GM12878 (cell line): ENCODE results near the gene SSH2. TPM values are rescaled to one million over a fixed set of nuclear protein-coding genes. Genes with fewer than 3 reads are reported as not detected.
A peak's percentile ranks its signal among the peaks of the same experiment; 100 is the strongest.

Experiments
- ATAC-seq: fragments of 200-7000 bp; cut with Tn5 transposase; 3 replicates; pipeline ENCODE4 v1.9.1; 2020; ENCODE audit warnings: mild to moderate bottlenecking, moderate library complexity
- BruUV-seq: library from RNA; stranded (reverse); fragments of 400-500 nt; replicated peaks from 2 replicates; lab custom pipeline; 2021; lab: Mats Ljungman, UMichigan
- CTCF ChIA-PET: fragments of 300-600 bp; sonication (Branson Sonifier 250); formaldehyde crosslinking; extraction: SDS; loops from one replicate; lab custom pipeline; 2021; ENCODE audit warnings: inconsistent platforms; lab: Yijun Ruan, JAX
- POLR2A ChIA-PET: fragments of 350-600 bp; formaldehyde crosslinking; extraction: SDS; loops from one replicate; lab custom pipeline; 2021; ENCODE audit warnings: inconsistent platforms; lab: Charles Lee
- RAD21 ChIA-PET: fragments of 300-600 bp; sonication (Branson Sonifier 250); formaldehyde crosslinking; loops from one replicate; lab custom pipeline; 2023; ENCODE audit warnings: antibody characterized with exemption; ENCODE audit not compliant: unreplicated experiment; lab: Charles Lee
- SMC1A ChIA-PET: fragments of 300-600 bp; sonication (Branson Sonifier 250); formaldehyde crosslinking; loops from one replicate; lab custom pipeline; 2023; ENCODE audit not compliant: unreplicated experiment, uncharacterized antibody; lab: Charles Lee
- DNase-seq: peaks from one replicate; pipeline ENCODE4 v3.0.0-alpha.2; 2011; ENCODE audit warnings: low read depth, low spot score
- FAIRE-seq: peaks from 3 replicates; lab custom pipeline; 2011; peaks lifted over from hg19 to GRCh38; lab: Jason Lieb, UNC
- H2AFZ ChIP-seq: 2 replicates; pipeline ENCODE4 v1.6.0; 2011; ENCODE audit warnings: low read depth, low read length, control low read depth; ENCODE audit not compliant: control insufficient read depth
- H3K27ac ChIP-seq: 2 replicates; pipeline ENCODE4 v1.5.1; 2011; ENCODE audit warnings: control low read depth; ENCODE audit not compliant: control insufficient read depth, insufficient read depth
- H3K27me3 ChIP-seq, 2 experiments: replicated peaks in 1 of 2; 2 replicates each; pipeline versions ENCODE4 v1.6.0 to v1.6.1; 2011; ENCODE audit warnings: low read length in 1 of 2; ENCODE audit not compliant: control insufficient read depth in 2 of 2, insufficient read depth in 2 of 2
- H3K36me3 ChIP-seq, 2 experiments: 2 replicates each; pipeline ENCODE4 v1.5.1; 2011; ENCODE audit warnings: low read length in 1 of 2; ENCODE audit not compliant: control insufficient read depth in 2 of 2, insufficient read depth in 2 of 2
- H3K4me1 ChIP-seq: 2 replicates; pipeline ENCODE4 v1.6.1; 2011; ENCODE audit warnings: mild to moderate bottlenecking, low read length, moderate library complexity, mixed read lengths; ENCODE audit not compliant: control insufficient read depth, insufficient read depth
- H3K4me2 ChIP-seq: 2 replicates; pipeline ENCODE4 v1.6.0; 2011; ENCODE audit warnings: control low read depth; ENCODE audit not compliant: control insufficient read depth, insufficient read depth
- H3K4me3 ChIP-seq: fragments of 200-600 bp; sonication (generic); 2 replicates; pipeline ENCODE4 v1.5.1; 2016
- H3K79me2 ChIP-seq: 2 replicates; pipeline ENCODE4 v1.6.0; 2011; ENCODE audit warnings: low read length; ENCODE audit not compliant: control insufficient read depth, insufficient read depth
- H3K9ac ChIP-seq: 2 replicates; pipeline ENCODE4 v1.8.0; 2011; ENCODE audit warnings: low read length, control low read depth, mixed read lengths; ENCODE audit not compliant: control insufficient read depth, insufficient read depth
- H3K9me3 ChIP-seq: replicated peaks from 3 replicates; pipeline ENCODE4 v1.5.1; 2011; ENCODE audit warnings: mild to moderate bottlenecking, low read length; ENCODE audit not compliant: control insufficient read depth, insufficient read depth
- H4K20me1 ChIP-seq: 2 replicates; pipeline ENCODE4 v1.6.0; 2011; ENCODE audit not compliant: control insufficient read depth, insufficient read depth
- BRCA1 ChIP-seq: IDR thresholded peaks from 2 replicates; pipeline ENCODE4 v1.6.1; 2011; ENCODE audit warnings: low read depth, low read length, improper control_type of control experiment
- CTCF ChIP-seq, 3 experiments: IDR thresholded peaks in 2 of 3; conservative IDR thresholded peaks in 1 of 3; 2 replicates each; pipeline ENCODE4 v1.5.1; 2011; ENCODE audit warnings: low read depth in 3 of 3, low read length in 3 of 3, mild to moderate bottlenecking in 3 of 3, control low read depth in 2 of 3, moderate library complexity in 2 of 3, inconsistent platforms in 1 of 3, mixed read lengths in 1 of 3; ENCODE audit not compliant: control insufficient read depth in 2 of 3, insufficient read depth in 1 of 3; ENCODE audit errors: extremely low read depth in 1 of 3
- PAX8 ChIP-seq: fragments of 450-650 bp; IDR thresholded peaks from 2 replicates; pipeline ENCODE4 v1.6.1; 2017; ENCODE audit warnings: mild to moderate bottlenecking, moderate library complexity
- RAD21 ChIP-seq: IDR thresholded peaks from 2 replicates; pipeline ENCODE4 v1.6.1; 2011; ENCODE audit warnings: mild to moderate bottlenecking, low read depth, low read length, moderate library complexity; ENCODE audit not compliant: insufficient read depth
- RAD51 ChIP-seq: fragments of 450-650 bp; IDR thresholded peaks from 2 replicates; pipeline ENCODE4 v1.6.1; 2016; ENCODE audit warnings: moderate library complexity, mild to moderate bottlenecking, inconsistent platforms
- in situ Hi-C: fragments of 300-500 bp; cut with MboI; formaldehyde crosslinking; loops from 9 replicates; pipeline ENCODE4 v1.14.3; 2018; ENCODE audit warnings: mixed read lengths
- intact Hi-C: fragments of 100-400 bp; cut with micrococcal nuclease; formaldehyde crosslinking; loops from one replicate; pipeline ENCODE4 v1.14.2; 2022; ENCODE audit not compliant: unreplicated experiment
- polyA plus RNA-seq, 11 experiments: library from polyadenylated mRNA; depleted of rRNA in 4 of 11; unstranded in 6 of 11; stranded (reverse) in 5 of 11; fragments of >200 nt; fragmentation: Nextera tagmentation in 4 of 11; fragmentation: Illumina TruSeq in 1 of 11; extraction: Ambion mirVana in 4 of 11; extraction: Trizol in 1 of 11; gene quantifications; 1 replicate in 1 of 11; 2 replicates in 10 of 11; pipeline versions ENCODE4 v1.2.1 to v1.2.3, GENCODE V29; 2011 to 2016; ENCODE audit warnings: inconsistent platforms in 2 of 11, missing spikeins in 2 of 11, low read depth in 1 of 11
- total RNA-seq, 4 experiments: library from RNA; depleted of rRNA in 3 of 4; stranded (reverse); fragments of >200 nt in 3 of 4; fragmentation: Illumina TruSeq in 1 of 4; extraction: Trizol in 1 of 4; gene quantifications; 2 replicates each; pipeline versions ENCODE4 v1.2.1 to v1.2.3, GENCODE V29; 2013 to 2021

Gene SSH2
- total and polyA plus RNA-seq, 10 of the 15 experiments (the other 5 are each of a cell fraction or from before 2014, with no cell fraction given): 9.3 to 65.9 (median 34.0) TPM

GRCh38 chr17:29619251-29619650, 310.8 kb downstream of the SSH2 start:
- Histone ChIP-seq H2AFZ (no peak overlapping the region), H3K4me2 (no peak overlapping the region), H3K9me3 (no peaks in the 10 kb centered on the region; the same call in 2 of the 3 replicates), H3K4me3 (no peak overlapping the region), H3K27me3 (peaks cover 4 to 6% of the 10 kb centered on the region in 2 experiments; a peak in 3 of 4 replicates), H4K20me1 (peaks cover 3% of the 10 kb centered on the region; the same call in 1 of the 2 replicates), H3K9ac (no peak overlapping the region), H3K4me1 (peaks cover 37% of the 10 kb centered on the region), H3K79me2 (no peaks in the 10 kb centered on the region), H3K27ac (no peak overlapping the region), H3K36me3 (no peaks in the 10 kb centered on the region)
- intact Hi-C loops: loop anchor here (10.0 kb wide), 2 partner anchors 84 to 316 kb away; partner anchors contain the start of gene SSH2
- CTCF ChIA-PET: interaction anchor here (1.9 to 7.1 kb wide), 9 partner anchors 19 to 402 kb away, joined by 5 to 114 read pairs (median 28); partner anchors contain the start of genes ANKRD13B and SSH2
- FAIRE-seq (no peak), ATAC-seq (no peak), DNase-seq (no peak)
- POLR2A ChIA-PET: interaction anchor here (0.5 kb wide), 2 partner anchors 62 to 212 kb away, joined by 3 read pairs; no protein-coding TSS in a partner anchor
- no peak for TF ChIP-seq PAX8
- TF ChIP-seq RAD21: no peak
- no peak for TF ChIP-seq RAD51
- no peak for TF ChIP-seq BRCA1
- peak; percentile 18 to 41 (median 33); a peak in 3 of 6 replicates for TF ChIP-seq CTCF (IDR thresholded peaks at IDR 0.05 in 2 of 3, conservative IDR thresholded peaks at IDR 0.05 in 1 of 3; ENCODE audit: control insufficient read depth in 2 of 3, extremely low read depth in 1 of 3, insufficient read depth in 1 of 3, low read depth in 3 of 3, low read length in 3 of 3)
- in situ Hi-C loops: no loop called here
- RAD21 ChIA-PET: interaction anchor here (0.6 to 4.1 kb wide), 5 partner anchors 20 to 312 kb away, joined by 3 to 30 read pairs (median 17); partner anchors contain the start of gene SSH2
- no TSS peak for BruUV-seq
- SMC1A ChIA-PET: interaction anchor here (0.5 to 3.7 kb wide), 3 partner anchors 104 to 505 kb away, joined by 3 to 22 read pairs (median 4); partner anchors contain the start of gene SSH2
